ENCODE results near the gene ATP6V0B.

- TF ChIP-seq POLR2AphosphoS5 (IDR thresholded peaks at IDR 0.05; ENCODE audit: low read depth, low read length) = no peak
- TF ChIP-seq POLR2A (IDR thresholded peaks at IDR 0.05; ENCODE audit: low read depth, low read length) = no peak
- no peak for TF ChIP-seq TAF1 (IDR thresholded peaks at IDR 0.05; ENCODE audit: low read depth, low read length)
- no peak for TF ChIP-seq PAX5 (IDR thresholded peaks at IDR 0.05; ENCODE audit: insufficient read depth, low read length, severe bottlenecking)
- no peak for TF ChIP-seq SPI1 (IDR thresholded peaks at IDR 0.05; ENCODE audit: low read depth, low read length)
- no peak for TF ChIP-seq POU2F2 (IDR thresholded peaks at IDR 0.05; ENCODE audit: low read depth, low read length)
These were observed 49.5 kb downstream of the ATP6V0B start for GRCh38 chr1:44024031-44024902.
